Right atrium auricular region (tissue), 2 donors: Measurements from ENCODE around the gene ZNF516. TPM values are rescaled to one million over a fixed set of nuclear protein-coding genes. Genes with fewer than 3 reads are reported as not detected.

Source experiments
- DNase-seq: peaks from one replicate; pipeline ENCODE4 v3.0.0-alpha.2; 2019; ENCODE audit warnings: low spot score
- H3K27ac ChIP-seq, 2 donors: fragments of 200-600 bp; sonication (generic); 1 replicate in 1 of 2; 2 replicates in 1 of 2; pipeline ENCODE4 v1.5.1; 2016 to 2019
- H3K27me3 ChIP-seq, 2 donors: fragments of 200-600 bp; sonication (generic); one replicate each; pipeline versions ENCODE4 v1.5.1 to v1.6.0; 2017 to 2019
- H3K36me3 ChIP-seq: fragments of 200-600 bp; sonication (generic); one replicate; pipeline ENCODE4 v1.5.1; 2016
- H3K4me1 ChIP-seq, 2 donors: fragments of 200-600 bp; sonication (generic); one replicate each; pipeline versions ENCODE4 v1.5.1 to v1.6.0; 2017 to 2019
- H3K4me3 ChIP-seq, 2 donors: fragments of 200-600 bp; sonication (generic); 1 replicate in 1 of 2; 2 replicates in 1 of 2; pipeline ENCODE4 v1.5.1; 2017 to 2019; ENCODE audit warnings: mild to moderate bottlenecking in 1 of 2, moderate library complexity in 1 of 2
- H3K9me3 ChIP-seq, 2 donors: fragments of 200-600 bp; sonication (generic); one replicate each; pipeline ENCODE4 v1.5.1; 2019
- CTCF ChIP-seq, 2 donors: fragments of 200-600 bp; sonication (generic); IDR thresholded peaks; one replicate each; pipeline ENCODE4 v1.5.1; 2019; ENCODE audit warnings: antibody characterized with exemption in 2 of 2
- total RNA-seq, 2 donors: library from RNA; depleted of rRNA; stranded (reverse); fragments of >200 nt; gene quantifications; one replicate each; pipeline ENCODE4 v1.1.0, GENCODE V29; 2016

ZNF516 gene
- total RNA-seq, 2 donors from 2014 or later = 11.0 to 14.0 TPM

DNA sequence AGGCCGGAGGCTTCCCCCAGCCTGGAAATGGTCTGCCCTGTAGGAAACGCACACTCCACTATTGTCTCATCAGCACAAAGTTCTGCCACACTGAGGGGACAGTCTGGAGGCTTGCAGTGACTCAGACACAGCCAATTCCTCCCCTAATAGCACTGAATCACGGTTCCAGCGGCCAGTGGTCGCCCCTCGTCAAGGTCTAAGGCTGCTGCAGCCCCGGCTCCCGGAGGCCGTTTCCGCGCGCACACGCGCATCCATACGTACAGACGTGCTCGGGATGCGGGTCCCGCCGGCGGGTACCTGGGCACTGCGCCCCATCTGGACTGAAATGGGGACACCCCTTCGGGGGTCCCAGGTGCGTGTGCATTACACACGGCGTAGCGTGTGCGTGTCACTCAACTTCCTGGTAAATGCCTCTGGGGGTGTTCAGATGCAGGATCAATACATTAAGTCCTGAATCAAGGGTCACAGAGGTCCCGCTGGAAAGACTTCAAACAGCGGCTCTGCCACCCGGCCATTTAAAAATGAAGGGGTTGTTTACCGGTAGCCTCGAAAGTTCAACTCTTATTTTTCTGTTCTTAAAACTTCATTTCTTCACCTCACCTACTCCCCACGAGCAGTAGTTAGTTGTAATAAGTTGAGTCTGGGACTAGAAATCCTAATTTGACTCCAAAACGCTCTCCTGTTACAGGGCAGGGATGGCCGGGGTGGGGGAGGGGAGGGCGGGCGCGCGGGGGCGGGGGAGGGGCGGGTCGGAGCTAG is 572 bp upstream of the ZNF516 start:
- Histone ChIP-seq H3K4me3 (peak overlapping the region; percentile 58 to 87), H3K36me3 (no peaks in the 10 kb centered on the region), H3K9me3 (no peaks in the 10 kb centered on the region), H3K27me3 (no peaks in the 10 kb centered on the region), H3K27ac (peak overlapping the region; percentile 75 to 85), H3K4me1 (peaks cover 0 to 15% of the 10 kb centered on the region in 2 donors)
- TF ChIP-seq CTCF (IDR thresholded peaks at IDR 0.05) = no peak
- no peak for DNase-seq

DNA sequence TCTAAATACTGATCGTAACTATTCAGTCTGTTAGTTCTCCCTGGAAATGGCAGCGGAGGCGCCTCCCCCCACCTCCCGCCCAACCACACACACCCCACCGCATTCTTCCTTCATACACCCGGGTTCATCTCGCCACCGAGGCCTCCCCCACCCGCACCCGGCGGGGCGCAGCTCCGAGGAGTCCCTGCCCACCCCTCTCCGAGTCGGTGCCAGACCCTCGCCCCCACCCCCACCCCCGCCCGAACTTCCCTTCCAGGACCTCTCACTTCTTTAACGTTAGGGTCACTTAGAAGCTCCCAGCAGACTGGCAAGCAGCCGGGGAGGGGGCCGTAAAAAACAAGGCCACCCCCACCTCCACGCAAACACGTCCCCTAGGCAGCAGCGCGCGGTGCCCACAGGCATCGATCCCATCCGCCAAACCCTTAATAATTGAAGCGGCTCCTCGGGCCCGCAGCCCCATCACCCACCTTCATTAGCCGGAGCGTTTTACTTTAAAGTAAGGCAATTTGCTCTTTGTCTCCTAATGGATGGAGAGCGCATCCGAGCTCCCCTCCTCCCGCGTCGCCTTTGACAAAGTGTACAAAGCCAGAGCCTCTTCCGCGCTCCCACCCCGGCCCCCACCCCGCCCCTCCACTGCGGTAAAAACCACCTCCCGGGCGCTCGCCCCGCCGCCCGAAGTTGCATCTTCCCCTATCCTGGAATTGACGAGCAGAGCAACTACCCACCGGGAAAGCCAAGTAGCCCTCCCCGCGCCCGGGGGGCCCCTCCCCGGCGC is 624 bp downstream of the ZNF516 start:
- Histone ChIP-seq H3K27ac (peak overlapping the region; percentile 85 to 87), H3K4me1 (peaks cover 0 to 26% of the 10 kb centered on the region in 2 donors), H3K9me3 (no peaks in the 10 kb centered on the region)

GRCh38 chr18:76493213-76494161 is 1.6 kb downstream of the ZNF516 start:
- peak; percentile 67 for DNase-seq
- Histone ChIP-seq H3K27ac (peak overlapping the region; percentile 85 to 87), H3K36me3 (no peaks in the 10 kb centered on the region), H3K9me3 (no peaks in the 10 kb centered on the region), H3K4me1 (peaks cover 0 to 33% of the 10 kb centered on the region in 2 donors), H3K27me3 (no peaks in the 10 kb centered on the region), H3K4me3 (peak overlapping the region; percentile 58 to 87)
- TF ChIP-seq CTCF (IDR thresholded peaks at IDR 0.05) = no peak

More for the DNA sequence above, 624 bp downstream of the ZNF516 start:
- Histone ChIP-seq H3K4me3 (peak overlapping the region; percentile 58 to 87), H3K27me3 (no peaks in the 10 kb centered on the region), H3K36me3 (no peaks in the 10 kb centered on the region)
- DNase-seq = no peak
- no peak for TF ChIP-seq CTCF (IDR thresholded peaks at IDR 0.05)

- peak; percentile 99 for DNase-seq
- H3K27ac ChIP-seq = peak overlapping the region; percentile 85 to 87
- H3K36me3 ChIP-seq = no peaks in the 10 kb centered on the region
- H3K4me3 ChIP-seq = peak overlapping the region; percentile 58 to 87
- no peaks in the 10 kb centered on the region for H3K9me3 ChIP-seq
- TF ChIP-seq CTCF (IDR thresholded peaks at IDR 0.05) = no peak
- peaks cover 0 to 40% of the 10 kb centered on the region in 2 donors for H3K4me1 ChIP-seq
- H3K27me3 ChIP-seq = no peaks in the 10 kb centered on the region
These were observed 2.3 kb downstream of the ZNF516 start for GRCh38 chr18:76492669-76493212.
